GM19328 (cell line): ENCODE data around the gene C18orf54.
"Not testable (repeated sequence)": the region's sequence is repeated elsewhere in the genome, so short reads cannot be mapped to it uniquely, and the experiment has no call there.

Experiments
- ATAC-seq: cut with Tn5 transposase; IDR thresholded peaks from one replicate; pipeline ENCODE4 v1.9.1; 2021; ENCODE audit warnings: mild to moderate bottlenecking, moderate library complexity; ENCODE audit not compliant: unreplicated experiment

C18orf54 gene

GRCh38 chr18:54386800-54387495 is 29.2 kb downstream of the C18orf54 start:
- not testable (repeated sequence) for ATAC-seq

- no peak for ATAC-seq
These were observed 29.9 kb downstream of the C18orf54 start for GRCh38 chr18:54387631-54388030.

- ATAC-seq: peak; percentile 80
These were observed 30.8 kb downstream of the C18orf54 start for GRCh38 chr18:54388203-54389142.

- ATAC-seq: peak; percentile 7
These were observed 31.4 kb downstream of the C18orf54 start for GRCh38 chr18:54389143-54389505.

- ATAC-seq: no peak
These were observed 33.1 kb downstream of the C18orf54 start for GRCh38 chr18:54390838-54391237.

GRCh38 chr18:54392543-54393023 is 34.9 kb downstream of the C18orf54 start:
- ATAC-seq: peak; percentile 61

GRCh38 chr18:54393648-54394294 is 36.1 kb downstream of the C18orf54 start:
- no peak for ATAC-seq

- ATAC-seq: peak; percentile 49
These were observed 39.1 kb downstream of the C18orf54 start for GRCh38 chr18:54396760-54397159.

- ATAC-seq: no peak
These were observed 47.6 kb downstream of the C18orf54 start for GRCh38 chr18:54405290-54405689.

GRCh38 chr18:54411781-54412180 is 54.1 kb downstream of the C18orf54 start:
- ATAC-seq: no peak

GRCh38 chr18:54415086-54415485 is 57.4 kb downstream of the C18orf54 start:
- ATAC-seq: no peak

GRCh38 chr18:54416436-54416835 is 58.7 kb downstream of the C18orf54 start:
- ATAC-seq: no peak

- no peak for ATAC-seq
These were observed 66.1 kb downstream of the C18orf54 start for GRCh38 chr18:54423831-54424230.

GRCh38 chr18:54426085-54426665 is 68.5 kb downstream of the C18orf54 start:
- ATAC-seq: no peak
